Vagina (tissue), 2 donors: ENCODE measurements around the gene PLA2G5. TPM values are rescaled to one million over a fixed set of nuclear protein-coding genes. Genes with fewer than 3 reads are reported as not detected.

Experiments
- DNase-seq, 2 donors: peaks; one replicate each; pipeline ENCODE4 v3.0.0-alpha.2; 2017; ENCODE audit errors: extremely low spot score in 2 of 2
- H3K27ac ChIP-seq: fragments of 200-600 bp; sonication (generic); one replicate; pipeline ENCODE4 v1.5.1; 2019
- H3K27me3 ChIP-seq: fragments of 200-600 bp; sonication (generic); one replicate; pipeline ENCODE4 v1.5.1; 2019
- H3K36me3 ChIP-seq, 2 donors: fragments of 200-600 bp; sonication (generic); one replicate each; pipeline ENCODE4 v1.5.1; 2017 to 2019
- H3K4me1 ChIP-seq: fragments of 200-600 bp; sonication (generic); one replicate; pipeline ENCODE4 v1.5.1; 2019
- H3K4me3 ChIP-seq, 2 donors: fragments of 200-600 bp; sonication (generic); 1 replicate in 1 of 2; 2 replicates in 1 of 2; pipeline ENCODE4 v1.5.1; 2016 to 2019
- H3K9me3 ChIP-seq: fragments of 200-600 bp; sonication (generic); one replicate; pipeline ENCODE4 v1.5.1; 2019
- CTCF ChIP-seq, 3 experiments: fragments of 450-650 bp in 2 of 3; fragments of 200-600 bp in 1 of 3; sonication (generic) in 1 of 3; IDR thresholded peaks; one replicate each; pipeline ENCODE4 v1.5.1; 2017 to 2019; ENCODE audit warnings: antibody characterized with exemption in 3 of 3, mild to moderate bottlenecking in 2 of 3, moderate library complexity in 2 of 3
- POLR2A ChIP-seq, 2 donors: fragments of 450-650 bp; IDR thresholded peaks; one replicate each; pipeline ENCODE4 v1.6.1; 2017; ENCODE audit warnings: antibody characterized with exemption in 2 of 2, mild to moderate bottlenecking in 2 of 2, moderate library complexity in 2 of 2
- POLR2AphosphoS5 ChIP-seq, 2 donors: sonication (generic); formaldehyde crosslinking; IDR thresholded peaks; one replicate each; pipeline ENCODE4 v1.9.0; 2017; ENCODE audit warnings: antibody characterized with exemption in 2 of 2, mild to moderate bottlenecking in 2 of 2, low read depth in 1 of 2; ENCODE audit not compliant: insufficient read depth in 1 of 2
- intact Hi-C: fragments of 100-400 bp; cut with DNase I; formaldehyde crosslinking; loops from one replicate; pipeline ENCODE4 v1.15.1; 2023
- total RNA-seq: library from RNA; depleted of rRNA; stranded (reverse); fragments of >200 nt; gene quantifications from one replicate; pipeline ENCODE4 v1.2.3, GENCODE V29; 2016

PLA2G5 gene
- total RNA-seq, 1 donor from 2014 or later, result 2.7 TPM

GRCh38 chr1:20108366-20109123 lies 38.6 kb downstream of the PLA2G5 start:
- Histone ChIP-seq H3K36me3 (no peaks in the 10 kb centered on the region), H3K9me3 (no peaks in the 10 kb centered on the region), H3K27me3 (no peaks in the 10 kb centered on the region), H3K4me3 (no peak overlapping the region), H3K27ac (peak overlapping the region; percentile 29), H3K4me1 (peaks cover 22% of the 10 kb centered on the region)
- intact Hi-C loops, result no loop called here
- TF ChIP-seq CTCF (IDR thresholded peaks at IDR 0.05), result no peak
- TF ChIP-seq POLR2AphosphoS5 (IDR thresholded peaks at IDR 0.05; ENCODE audit: insufficient read depth in 1 of 2, low read depth in 1 of 2), result no peak
- TF ChIP-seq POLR2A (IDR thresholded peaks at IDR 0.05), result no peak
- DNase-seq, result no peak

GRCh38 chr1:20109223-20109856 lies 39.3 kb downstream of the PLA2G5 start:
- intact Hi-C loops, result no loop called here
- Histone ChIP-seq H3K9me3 (no peaks in the 10 kb centered on the region), H3K27ac (peak overlapping the region; percentile 39)

DNA sequence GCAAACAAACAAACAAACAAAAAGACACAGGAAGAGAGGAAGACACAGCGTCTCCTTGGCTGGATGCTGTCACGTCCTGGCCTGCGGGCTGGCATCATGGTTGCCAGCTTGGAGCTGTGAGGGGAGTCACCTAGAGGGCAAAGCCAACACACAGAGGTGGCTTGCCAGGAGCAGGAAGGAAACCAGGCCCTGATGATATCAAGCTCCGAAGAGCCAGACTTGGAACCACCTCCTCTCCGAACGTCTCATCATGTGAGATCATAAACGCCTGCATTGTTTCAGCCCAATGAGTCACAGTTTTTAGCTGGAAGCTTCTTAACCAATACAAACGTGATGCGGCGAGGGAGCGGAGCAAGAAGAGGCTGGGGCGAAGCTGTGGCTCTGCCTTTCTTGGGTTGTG lies 40.7 kb downstream of the PLA2G5 start:
- Histone ChIP-seq H3K36me3 (no peaks in the 10 kb centered on the region), H3K27ac (peak overlapping the region; percentile 45), H3K4me3 (no peak overlapping the region), H3K9me3 (no peaks in the 10 kb centered on the region), H3K27me3 (no peaks in the 10 kb centered on the region), H3K4me1 (peaks cover 22% of the 10 kb centered on the region)
- intact Hi-C loops, result no loop called here
- DNase-seq, result no peak
- TF ChIP-seq POLR2AphosphoS5 (IDR thresholded peaks at IDR 0.05; ENCODE audit: insufficient read depth in 1 of 2, low read depth in 1 of 2) (peak; percentile 54 to 88), POLR2A (IDR thresholded peaks at IDR 0.05) (no peak), CTCF (IDR thresholded peaks at IDR 0.05) (no peak)

More at GRCh38 chr1:20109223-20109856, 39.3 kb downstream of the PLA2G5 start:
- H3K4me3 ChIP-seq, result no peak overlapping the region
- peaks cover 22% of the 10 kb centered on the region for H3K4me1 ChIP-seq
- no peaks in the 10 kb centered on the region for H3K36me3 ChIP-seq
- DNase-seq, result no peak
- no peak for TF ChIP-seq CTCF (IDR thresholded peaks at IDR 0.05)
- no peak for TF ChIP-seq POLR2A (IDR thresholded peaks at IDR 0.05)
- TF ChIP-seq POLR2AphosphoS5 (IDR thresholded peaks at IDR 0.05; ENCODE audit: insufficient read depth in 1 of 2, low read depth in 1 of 2), result no peak
- H3K27me3 ChIP-seq, result no peaks in the 10 kb centered on the region

GRCh38 chr1:20111452-20111851 lies 41.5 kb downstream of the PLA2G5 start:
- no peak overlapping the region for H3K27ac ChIP-seq
- intact Hi-C loops, result no loop called here

More at GRCh38 chr1:20111452-20111851, 41.5 kb downstream of the PLA2G5 start:
- TF ChIP-seq POLR2AphosphoS5 (IDR thresholded peaks at IDR 0.05; ENCODE audit: insufficient read depth in 1 of 2, low read depth in 1 of 2), result no peak
- TF ChIP-seq CTCF (IDR thresholded peaks at IDR 0.05), result no peak
- TF ChIP-seq POLR2A (IDR thresholded peaks at IDR 0.05), result no peak
- peaks cover 22% of the 10 kb centered on the region for H3K4me1 ChIP-seq
- DNase-seq, result no peak
- H3K27me3 ChIP-seq, result no peaks in the 10 kb centered on the region
- H3K4me3 ChIP-seq, result no peak overlapping the region
- H3K9me3 ChIP-seq, result no peaks in the 10 kb centered on the region
- no peaks in the 10 kb centered on the region for H3K36me3 ChIP-seq
